HG02571 (cell line): ENCODE data around the gene ZMIZ1.

Source experiments
- ATAC-seq: cut with Tn5 transposase; IDR thresholded peaks from one replicate; pipeline ENCODE4 v1.9.1; 2021; ENCODE audit warnings: mild to moderate bottlenecking, moderate library complexity; ENCODE audit not compliant: unreplicated experiment

Gene ZMIZ1

DNA sequence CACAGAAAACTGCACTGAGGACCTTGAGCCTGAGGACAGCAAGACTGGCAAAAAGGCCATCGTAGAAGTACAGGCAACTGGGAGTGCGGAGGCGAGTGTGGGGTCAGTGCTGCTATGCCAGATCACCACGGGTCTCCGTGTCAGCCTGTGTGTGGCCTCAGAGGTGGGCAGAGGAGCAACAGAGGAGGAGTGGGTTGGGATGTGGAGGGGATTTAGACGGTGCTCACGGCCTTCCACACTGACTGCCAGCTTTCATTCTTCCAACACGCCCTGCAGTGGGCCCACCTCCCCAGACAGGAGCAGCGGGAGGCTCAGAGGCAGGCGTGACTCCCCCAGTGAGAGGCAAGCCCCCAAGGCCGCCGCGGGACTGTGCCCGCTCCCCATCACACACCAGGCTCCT is 17.0 kb upstream of the ZMIZ1 start:
- ATAC-seq: no peak

DNA sequence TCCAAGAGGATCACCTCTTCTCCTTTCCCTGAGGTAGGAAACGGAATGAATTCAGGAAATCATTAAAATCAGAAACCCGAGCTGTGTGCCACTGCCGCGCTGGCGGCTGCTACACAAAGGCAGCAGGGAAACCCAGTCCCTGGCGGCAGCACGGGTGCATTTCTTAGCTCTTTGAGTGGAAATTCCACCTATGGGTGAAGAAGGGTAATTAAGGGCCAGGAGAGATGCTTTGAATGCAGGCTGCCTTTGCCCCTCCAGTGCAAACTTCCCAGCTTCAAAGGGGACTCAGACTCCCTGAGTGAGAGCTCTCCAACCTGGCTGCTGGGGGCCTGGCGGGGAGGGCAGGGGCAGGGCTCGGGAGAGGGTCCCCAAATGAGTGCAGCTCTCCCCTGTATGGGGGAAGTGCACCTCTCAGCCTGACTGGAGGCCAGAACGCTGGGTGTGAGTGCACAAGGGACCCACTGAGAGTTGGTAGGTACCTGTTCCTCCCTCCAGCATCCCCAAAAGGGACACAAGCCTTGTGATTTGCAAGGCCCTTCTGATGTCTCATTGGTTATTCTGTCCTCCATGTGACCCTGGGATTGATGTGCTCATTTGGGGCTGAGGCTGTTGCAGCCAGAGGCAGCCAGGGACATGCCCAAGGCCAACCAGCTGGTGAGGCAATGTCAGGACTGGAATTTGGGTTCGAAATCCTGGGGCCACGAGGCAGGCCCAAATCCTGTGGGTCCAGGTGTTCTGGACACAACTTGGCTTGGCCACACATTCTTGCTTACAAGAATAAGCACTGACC is 16.3 kb upstream of the ZMIZ1 start:
- ATAC-seq: no peak

DNA sequence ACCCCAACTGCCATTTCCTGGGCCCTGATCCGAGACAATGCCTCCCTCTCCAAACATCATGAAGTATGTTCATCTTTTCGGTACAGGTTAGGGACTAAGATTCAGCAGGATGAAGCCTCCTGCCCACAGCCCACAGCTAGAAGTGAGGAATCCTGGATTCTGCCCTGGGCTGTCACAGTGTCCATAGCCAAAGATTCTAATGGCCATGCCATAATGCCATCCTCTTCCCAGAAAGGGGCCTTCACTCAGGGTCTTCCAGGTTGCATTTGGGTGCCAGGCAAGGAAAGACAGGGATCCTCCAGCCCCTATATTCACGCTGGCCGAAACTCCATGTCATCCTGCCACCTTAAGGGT is 15.7 kb upstream of the ZMIZ1 start:
- no peak for ATAC-seq

DNA sequence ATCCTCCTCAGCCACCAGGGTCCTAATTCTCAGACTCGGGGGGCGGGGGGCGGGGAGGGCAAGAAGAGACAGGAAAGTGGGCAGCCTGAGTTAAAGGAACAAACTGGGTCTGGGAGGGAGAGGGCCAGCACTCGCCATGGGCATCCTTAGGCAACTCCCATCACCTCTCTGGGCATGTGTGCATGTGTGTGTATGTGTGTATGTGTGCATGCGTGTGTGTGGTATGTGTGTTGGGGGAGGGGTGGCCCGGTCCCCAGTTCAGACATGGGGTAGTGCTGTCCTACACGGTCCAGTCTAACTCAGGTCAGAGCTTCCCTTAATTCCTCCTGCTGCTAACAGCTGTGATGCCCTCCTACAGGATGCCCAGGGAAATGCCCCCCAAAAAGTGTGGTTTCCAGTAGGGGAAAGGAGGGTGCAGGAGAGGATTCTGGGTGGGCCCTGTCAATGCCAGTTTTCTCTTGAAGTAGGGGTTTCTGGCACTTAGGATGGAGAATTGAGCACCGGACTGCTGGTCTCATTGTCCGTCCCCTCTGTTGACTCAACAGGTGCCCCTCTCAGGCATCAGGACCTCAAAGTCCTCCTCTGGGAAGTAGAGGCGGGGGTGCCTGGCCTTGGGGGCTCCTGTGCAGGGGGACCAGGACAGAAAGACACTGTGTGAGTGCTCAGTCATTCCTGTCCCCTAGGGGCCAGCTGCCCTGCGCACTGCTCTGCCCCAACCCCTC is 15.1 kb upstream of the ZMIZ1 start:
- no peak for ATAC-seq

DNA sequence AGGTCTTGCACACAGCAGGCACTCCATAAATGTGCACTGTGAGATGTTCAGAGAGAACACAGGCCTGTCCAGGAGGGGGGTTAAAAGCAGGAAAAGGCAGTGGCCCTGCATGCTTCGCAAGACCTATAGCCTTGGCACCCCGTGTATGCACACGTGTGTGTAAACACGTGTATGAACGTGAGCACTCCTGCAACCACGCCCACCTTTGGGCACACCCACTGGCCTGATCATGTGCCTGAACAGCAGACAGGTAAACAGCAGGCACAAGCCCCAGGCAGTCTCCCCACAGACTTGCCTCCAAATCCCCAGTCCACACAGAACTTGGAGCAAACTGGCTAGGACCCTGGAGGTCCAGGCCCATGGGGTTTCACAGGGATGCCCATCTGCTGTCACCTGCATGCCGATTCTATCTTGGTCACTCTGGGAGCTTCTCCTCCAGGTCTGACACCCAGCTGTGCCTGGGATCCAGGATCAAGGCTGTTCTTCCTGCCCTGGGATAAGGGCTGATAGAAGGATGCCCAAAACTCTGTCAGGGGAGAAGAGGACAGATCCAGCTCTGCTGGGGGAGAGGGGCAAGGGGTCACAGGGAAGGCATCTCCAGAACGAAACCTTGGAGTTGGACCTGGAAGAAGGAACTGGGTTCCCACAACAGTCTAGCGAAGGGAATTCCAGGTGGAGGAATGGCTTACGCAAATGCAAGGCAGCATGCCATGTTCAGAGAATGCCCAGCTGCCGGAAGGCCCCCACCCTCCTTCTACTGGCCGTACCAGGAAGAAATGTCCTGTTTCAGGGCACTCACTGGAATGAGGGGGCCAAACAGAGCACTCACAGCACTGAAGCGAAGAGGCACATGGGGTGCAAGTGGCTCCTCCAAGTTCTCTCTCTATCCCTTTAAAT is 14.3 kb upstream of the ZMIZ1 start:
- ATAC-seq: no peak

DNA sequence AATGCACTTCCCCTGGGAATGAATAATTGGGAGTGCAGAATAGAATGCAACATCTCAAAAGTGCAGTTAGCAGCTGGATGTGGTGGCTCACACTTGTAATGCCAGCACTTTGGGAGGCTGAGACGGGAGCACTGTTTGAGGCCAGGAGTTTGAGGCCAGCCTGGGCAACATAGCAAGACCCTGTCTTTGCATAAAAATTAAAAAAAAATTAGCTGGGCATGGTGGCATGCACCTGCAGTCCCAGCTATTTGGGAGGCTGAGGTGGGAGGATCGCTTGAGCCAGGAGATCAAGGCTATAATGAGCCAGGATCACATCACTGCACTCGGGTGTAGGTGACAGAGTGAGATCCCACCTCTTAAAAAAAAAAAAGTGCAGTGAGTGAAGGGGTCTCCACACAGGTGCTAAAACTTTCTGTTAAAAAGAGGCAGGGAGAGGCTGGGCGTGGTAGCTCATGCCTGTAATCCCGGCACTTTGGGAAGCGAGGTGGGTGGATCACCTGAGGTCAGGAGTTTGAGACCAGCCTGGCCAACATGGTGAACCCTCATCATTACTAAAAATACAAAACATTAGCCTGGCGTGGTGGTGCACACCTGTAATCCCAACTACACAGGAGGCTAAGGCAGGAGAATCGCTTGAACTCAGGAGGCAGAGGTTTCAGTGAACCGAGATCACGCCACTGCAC is 13.5 kb upstream of the ZMIZ1 start:
- ATAC-seq: no peak

DNA sequence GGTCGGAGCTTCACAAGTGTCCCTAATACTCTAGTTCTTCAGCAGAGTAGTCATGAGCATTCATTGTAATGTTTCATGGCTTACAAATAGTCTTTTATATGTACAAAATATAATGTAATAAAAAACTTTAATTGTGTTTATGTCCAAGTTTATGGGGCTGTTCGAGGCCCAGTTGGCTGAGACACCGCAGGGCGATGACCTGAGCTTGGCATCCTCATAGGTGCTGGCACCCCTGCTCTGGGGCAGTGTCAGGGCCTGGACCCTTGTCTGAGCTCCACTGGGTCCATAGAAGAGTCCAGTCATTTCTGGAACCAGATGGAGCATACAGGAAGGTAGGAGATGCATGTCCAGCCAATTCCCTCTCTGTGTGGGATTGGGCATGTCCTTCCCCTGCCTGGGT is 12.9 kb upstream of the ZMIZ1 start:
- no peak for ATAC-seq

DNA sequence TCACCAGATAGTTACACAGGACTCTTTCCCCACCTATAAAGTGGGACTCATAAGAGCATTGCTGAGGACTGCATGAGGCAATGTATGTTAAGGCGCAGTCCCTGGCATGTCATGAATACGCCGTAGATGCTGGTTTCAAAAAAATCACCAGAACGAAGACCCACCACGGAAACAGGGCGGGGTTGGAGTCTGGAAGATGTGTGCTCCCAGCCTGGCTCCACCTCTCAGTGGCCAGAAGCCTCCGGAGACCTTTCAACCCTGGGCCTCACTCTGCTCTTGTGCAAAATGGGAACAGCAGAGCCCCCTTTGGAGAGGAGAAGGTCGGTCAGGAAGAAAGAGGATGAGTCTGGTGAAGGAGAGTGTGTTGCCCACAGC is 12.4 kb upstream of the ZMIZ1 start:
- ATAC-seq: no peak

DNA sequence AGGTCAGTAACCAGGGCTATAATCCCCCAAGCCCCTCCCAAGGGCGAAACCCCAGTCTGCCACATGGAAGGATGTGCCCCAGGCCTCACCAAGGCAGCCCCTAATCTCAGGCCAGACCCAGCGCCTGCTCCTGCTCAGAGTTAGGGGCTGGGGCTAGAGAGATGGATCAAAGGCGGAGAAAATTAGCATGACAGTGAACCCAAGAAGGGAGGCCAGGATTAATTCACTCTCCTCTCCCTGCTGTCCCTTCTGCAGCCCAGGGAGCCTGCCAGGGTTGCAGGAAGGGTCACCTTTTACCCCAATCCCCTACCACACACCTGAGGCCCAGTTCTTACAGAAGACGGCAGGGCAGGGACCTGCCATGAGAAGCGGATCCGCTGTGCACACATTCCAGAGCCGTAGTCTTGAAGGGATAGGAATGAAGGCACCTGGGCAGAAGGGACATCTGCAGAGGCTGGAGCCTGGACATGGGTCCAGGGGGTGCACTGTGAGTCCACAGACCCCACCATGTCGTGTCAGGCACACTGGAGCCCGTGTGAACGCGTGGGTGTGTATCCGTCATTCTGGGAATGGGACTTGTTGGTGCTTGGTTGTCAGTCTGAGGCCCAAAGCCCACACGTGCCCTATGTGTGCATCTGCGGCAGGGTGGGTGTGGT is 11.9 kb upstream of the ZMIZ1 start:
- no peak for ATAC-seq

DNA sequence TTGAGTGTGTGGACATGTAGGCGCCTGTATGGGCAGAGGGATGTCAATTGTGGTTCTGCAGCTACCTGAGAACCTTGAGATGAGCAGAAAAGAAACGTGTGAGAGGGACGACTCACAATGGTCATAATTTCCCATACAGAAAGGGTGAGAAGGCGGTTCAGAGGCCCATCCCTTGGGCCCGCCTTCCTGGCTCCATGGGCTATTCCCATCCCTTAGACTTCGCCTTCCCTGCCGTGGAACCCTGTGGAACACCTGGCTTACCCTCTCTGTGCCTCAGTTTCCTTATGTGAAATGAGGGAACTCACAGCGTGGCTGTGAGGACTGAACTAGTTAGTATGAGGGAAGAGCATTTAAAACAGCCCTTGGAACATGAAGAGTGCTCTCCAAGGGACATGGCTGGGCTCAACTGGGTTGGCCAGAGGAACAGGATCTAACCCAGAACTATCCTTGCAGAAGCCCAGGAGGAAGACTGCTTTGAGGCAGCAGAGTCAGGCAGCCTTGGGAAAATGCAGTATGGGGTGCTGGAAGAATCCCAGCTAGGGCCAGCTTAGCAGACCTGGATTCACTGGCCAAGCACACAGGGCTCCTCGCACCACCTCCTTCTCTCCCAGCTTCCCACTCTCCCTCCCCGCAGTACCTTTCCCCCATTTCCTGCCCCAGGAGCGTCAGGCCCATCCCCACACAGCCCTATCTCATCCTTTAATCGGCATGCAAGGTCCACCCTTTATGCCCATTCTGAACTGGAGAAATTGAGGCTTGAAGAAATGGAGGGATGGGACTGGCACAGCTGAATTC is 11.1 kb upstream of the ZMIZ1 start:
- ATAC-seq: no peak

DNA sequence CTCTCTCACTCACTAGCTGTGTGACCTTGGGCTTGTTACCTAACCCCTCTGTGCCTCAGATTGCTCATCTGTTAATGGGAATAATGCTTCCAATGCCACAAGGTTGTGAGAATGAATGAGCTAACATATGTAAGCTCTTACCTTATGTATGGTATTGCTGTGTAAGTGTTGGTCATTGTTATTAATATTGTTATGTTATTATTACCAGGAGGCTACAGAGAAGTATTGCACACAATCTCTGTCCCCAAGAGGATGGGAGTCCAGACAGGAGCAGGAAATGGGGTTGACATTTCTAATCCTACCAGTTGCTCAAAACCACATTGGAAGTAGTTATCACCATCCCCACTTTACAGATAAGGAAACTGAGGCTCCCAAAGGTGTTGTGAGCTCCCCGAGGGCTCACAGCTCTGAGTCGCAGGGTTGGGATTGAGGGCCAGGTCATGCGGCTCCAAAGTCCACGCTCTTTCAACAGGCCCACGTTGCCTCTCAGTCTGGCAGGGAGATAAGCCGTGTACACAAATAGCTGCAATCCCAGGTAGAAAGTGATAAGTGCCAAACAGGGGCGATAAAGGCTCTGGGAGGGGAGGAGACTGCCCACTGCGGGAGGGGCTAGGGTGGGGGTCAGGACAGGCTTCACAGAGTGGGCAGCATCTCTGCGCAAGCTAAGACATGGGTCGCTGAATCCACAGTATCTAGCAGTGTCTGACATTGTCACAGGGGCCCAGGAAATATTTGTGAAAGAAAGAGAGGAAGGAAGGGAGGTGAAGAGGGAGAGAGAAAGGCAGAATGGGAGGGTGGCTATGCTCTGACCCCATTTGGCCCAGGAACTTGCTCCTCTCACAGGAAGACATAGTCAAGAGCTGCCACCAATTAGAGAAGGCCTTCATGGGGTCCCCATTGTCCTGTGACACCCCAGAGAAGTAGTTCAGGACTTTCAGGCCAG is 9.6 kb upstream of the ZMIZ1 start:
- no peak for ATAC-seq

DNA sequence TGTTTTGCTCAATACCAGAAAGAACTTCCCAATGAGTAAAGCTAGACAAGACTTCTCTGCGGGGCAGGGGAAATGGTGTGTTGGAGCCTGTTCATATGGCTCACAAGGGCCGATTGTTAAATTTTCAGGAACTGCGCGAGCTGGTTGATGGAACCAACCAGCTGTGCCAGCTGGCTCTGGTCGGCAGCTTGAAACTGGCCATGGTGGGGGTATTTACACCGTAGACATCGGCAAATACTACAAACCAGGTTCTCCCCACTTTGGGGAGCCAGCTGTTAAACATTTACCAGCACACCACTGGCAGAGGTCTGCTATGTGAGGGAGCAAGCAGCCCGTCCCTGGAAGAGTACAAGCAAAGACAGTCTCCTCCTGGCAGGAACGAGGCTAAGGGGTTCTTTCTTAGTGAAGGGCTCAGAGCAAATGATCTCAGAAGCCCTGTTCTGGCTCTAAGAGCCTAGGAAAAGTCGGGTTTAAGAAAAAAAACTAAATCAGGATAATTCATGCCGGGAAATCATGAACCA is 8.8 kb upstream of the ZMIZ1 start:
- ATAC-seq: no peak

DNA sequence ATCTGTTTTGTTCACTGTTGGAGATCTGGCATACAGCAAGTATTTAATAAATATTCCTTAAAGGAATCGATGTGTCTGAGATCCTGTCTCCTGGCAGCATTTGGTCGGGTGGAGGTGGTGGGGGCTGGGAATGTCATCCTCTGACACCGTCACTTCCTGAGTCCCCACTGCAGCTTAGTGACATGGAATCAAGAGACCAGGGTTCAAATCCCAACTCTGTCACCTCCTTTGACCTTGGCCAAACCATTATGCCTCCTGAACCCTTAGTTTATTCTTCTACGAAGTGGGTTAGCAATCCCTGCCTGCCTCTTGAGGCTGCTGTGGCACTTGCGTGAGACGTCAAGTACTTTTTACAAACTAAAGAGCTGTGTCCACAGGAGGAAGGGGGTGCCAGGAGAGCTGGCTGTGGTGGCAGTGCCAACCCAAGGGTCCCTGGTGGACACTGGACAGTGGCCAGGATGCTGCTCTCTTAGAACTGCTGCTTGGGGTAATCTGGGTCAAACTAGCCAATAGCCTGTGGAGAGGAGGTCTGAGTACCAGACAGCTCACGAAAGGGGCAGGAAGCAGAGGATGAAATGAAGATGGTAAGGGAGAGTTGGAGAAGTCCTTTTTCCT is 8.0 kb upstream of the ZMIZ1 start:
- ATAC-seq: no peak

DNA sequence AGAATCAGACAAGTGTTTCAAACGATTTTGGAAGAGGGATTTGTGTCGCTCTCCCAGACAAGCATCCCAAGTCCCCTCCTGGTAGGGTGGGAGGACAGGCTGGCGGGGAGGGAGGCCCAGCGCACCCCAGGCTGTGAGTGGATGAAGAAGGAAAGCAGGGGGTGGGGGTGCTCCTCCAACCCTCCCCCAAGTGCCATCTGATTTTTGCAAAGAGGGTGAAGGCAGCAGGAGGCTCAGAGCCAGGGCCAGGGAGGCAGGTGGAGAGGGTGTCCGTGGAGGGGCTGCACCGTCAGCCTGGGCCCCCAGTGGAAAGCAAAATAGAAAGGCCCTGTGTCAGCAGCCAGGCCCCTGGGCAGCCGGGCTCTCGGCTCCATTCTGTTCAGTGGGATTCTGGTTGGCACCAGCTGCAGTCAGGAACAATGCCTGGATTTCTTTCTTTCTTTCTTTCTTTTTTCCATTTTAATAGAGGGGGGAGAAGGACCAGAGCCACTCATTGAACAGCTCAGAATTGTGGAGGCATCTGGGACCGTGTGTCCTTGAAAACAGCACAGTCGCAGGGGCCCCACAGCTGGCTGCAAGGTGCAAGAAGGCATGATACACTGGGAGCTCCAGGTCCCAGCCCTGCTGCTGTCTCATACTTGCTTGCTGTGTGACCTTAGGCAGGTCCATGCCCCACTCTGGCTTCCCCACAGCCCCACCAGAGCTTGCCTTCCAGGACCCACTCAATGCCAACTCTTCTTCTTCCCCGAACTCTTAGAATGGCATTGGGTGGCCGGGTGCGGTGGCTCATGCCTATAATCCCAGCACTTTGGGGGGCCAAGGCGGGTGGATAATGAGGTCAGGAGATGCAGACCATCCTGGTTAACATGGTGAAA is 7.1 kb upstream of the ZMIZ1 start:
- ATAC-seq: no peak

DNA sequence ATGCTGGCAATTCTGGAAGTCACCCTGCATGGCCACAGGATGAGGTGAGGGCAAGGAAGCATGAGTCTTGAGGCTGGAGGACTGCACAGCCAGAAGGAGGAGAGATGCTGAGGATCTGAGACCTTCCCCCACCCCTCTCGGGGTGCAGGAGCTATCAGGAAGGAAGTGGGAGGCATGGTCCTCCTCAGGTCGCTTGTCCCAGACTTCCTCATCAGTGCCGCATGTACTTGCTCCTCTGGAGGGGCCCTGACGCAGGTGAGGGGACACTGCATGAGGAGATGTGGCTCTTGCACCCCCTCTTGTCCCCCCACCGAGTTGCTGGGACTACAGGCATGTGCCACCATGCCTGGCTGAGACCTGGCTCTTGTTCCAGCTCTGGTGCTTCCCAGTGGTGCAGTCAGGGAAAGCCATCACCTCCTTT is 5.7 kb upstream of the ZMIZ1 start:
- ATAC-seq: no peak

DNA sequence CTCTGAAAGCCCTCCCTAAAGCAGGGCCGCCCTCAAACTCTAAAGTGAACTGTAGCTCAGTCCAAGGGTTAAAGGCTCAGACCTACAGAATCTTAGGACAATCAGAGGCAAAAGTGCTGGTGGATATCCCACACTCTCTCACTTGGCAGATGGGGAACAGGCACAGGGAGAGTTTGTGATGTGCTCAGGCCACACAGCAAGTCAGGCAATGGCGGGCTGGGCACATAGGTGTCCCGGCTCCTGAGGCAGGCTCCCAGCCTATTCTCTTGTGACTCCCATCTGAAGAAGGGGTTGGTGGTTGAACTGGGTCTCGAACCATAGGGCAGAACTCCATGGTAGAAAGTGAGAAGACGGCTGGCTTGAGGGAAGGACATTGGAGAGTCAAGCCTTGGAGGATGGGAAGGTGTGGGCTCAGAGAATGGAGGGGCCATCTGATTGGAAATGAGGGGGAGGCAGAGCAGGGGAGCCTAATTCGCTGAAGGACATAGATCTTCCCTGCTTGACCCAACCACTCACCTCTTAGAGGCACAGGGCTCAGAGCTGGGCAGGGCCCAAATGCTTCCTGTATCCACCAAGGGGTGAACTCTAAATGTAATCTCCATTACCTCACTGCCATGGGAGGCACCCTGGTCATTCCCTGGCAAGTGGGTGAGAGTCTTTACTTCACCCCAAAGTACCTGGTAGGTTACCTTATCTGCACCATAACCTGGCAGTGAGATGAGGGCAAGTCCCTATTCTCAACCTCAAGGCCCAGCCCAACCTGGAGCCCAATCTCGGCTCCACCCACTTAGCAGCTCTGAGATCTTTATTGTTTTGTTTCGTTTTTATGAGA is 4.9 kb upstream of the ZMIZ1 start:
- no peak for ATAC-seq
